EL (cell line): Measurements from ENCODE around the gene ZFYVE21.
A peak's percentile ranks its signal among the peaks of the same experiment; 100 is the strongest.

ENCODE experiments used
- DNase-seq: peaks from one replicate; pipeline ENCODE4 v3.0.0-alpha.2; 2016

Gene ZFYVE21

DNA sequence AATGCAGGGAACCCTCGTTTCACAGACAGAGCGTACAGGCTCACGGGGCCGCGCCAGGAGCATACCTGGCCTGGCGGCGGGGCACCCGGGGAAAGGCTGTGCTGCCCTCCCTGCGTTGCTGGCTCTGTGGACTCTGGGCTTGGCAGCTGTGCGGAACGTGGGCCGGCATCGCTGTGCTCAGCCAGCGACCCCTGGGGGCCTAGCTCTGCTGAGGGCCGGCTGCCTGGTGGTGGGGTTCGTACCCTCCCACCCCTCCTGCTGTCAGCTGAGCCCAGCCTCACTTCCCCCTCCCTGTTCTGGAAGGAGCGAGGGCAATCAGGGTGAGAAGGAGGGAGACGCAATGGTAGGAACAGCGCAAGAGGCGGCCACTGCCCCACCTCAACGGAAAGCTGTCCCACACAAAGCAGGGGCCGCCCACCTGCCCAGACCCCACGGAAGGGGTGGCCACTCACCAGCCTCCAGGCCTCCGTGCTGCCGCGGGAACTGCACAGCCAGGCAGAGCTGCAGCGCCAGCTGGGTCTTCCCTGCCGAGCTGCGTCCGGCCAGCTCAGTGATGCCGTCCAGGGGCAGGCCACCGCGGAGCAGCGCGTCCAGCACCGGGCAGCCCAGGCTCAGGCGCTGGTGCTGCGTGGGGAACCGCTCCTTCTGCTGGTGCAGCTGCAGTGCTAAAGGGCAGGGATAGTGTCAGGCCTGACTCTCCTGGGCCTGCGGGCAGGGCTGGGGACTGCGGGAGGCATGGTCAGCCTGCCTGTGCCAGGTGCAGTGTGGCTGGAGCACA, 8.9 kb upstream of the ZFYVE21 start:
- DNase-seq, result no peak

DNA sequence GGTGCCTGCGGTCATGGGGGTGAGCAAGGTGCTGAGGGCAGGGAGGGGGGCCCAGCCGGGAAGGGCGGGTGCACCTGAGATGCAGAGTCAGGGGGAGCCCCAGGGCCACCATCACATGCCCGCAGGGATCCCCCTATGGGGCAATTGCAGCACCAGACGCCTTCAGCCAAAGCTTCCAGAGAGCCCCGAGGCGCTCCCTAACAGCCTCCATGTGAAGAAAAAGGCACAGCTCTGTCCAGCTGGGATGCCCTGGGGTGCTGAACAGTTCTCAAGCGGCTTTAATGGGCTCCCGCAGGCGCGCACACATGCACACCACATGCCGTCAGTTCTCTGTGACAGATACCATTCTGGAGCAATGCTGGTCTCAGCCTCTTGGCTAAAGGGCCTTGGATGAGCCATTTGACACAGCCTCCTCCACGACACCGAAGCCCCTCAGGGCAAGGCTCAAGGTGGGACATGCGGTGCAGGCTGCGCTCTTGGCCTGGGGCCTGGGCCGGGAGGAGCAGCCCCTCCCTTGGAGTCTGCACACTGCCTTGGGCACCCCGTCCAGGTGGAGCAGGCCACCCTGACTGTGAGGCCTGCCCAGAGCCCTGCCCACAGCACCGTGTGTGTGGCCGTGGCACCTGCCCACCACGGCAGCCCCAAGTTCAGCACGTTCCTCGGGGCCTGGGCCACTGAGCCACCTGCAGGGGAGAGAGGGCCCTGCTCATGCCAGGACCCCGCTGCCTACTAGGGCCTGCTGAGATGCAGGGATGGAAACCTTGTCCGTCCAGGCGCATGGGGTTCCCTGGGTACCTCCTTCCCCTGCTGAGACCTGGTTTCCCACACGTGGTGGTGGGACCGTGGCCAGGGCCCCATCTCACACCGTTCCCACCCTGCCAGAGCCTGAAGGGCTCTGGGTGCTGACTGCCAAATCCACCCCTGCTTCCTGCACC, 8.0 kb upstream of the ZFYVE21 start:
- DNase-seq, result no peak

DNA sequence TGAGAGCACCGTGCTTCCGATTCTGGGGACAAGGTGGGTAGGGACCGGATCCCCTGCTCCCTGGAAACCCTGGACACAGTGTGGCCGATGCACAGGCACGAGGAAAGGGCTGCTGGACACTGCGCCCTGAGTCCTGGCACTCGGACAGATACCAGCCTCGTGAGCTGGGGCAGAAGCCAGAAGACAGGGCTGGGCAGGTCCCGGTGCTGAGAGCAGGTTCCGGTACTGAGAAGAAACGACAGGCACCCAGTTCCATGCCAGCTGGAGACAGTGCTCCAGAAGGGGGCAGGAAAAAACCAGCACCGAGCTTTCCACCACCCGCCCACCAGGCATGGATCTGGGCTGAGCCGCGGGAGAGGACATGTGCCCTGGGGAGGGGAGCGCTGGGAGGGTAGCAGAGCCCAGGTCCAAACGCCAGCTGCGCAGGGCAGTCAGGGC, 6.8 kb upstream of the ZFYVE21 start:
- no peak for DNase-seq

DNA sequence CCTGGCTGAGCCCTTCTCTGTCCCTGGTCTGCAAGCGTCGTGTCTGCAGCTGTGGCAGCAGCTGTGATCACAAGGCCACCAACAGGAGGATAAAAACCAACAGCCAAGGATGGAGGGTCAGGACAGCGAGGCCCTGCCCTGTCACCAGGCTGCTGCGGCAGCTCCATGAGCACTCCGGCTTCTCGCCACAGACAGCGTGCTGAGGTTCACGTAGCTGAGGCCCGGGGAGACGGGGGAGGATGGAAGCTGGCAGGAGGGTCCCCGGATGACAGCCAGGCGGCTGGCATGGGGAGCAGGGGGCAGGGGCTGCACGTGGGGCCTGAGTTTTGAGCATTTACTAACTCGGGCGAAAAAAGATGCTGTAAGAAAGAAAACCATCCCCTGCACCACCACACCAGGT, 5.8 kb upstream of the ZFYVE21 start:
- DNase-seq, result no peak

DNA sequence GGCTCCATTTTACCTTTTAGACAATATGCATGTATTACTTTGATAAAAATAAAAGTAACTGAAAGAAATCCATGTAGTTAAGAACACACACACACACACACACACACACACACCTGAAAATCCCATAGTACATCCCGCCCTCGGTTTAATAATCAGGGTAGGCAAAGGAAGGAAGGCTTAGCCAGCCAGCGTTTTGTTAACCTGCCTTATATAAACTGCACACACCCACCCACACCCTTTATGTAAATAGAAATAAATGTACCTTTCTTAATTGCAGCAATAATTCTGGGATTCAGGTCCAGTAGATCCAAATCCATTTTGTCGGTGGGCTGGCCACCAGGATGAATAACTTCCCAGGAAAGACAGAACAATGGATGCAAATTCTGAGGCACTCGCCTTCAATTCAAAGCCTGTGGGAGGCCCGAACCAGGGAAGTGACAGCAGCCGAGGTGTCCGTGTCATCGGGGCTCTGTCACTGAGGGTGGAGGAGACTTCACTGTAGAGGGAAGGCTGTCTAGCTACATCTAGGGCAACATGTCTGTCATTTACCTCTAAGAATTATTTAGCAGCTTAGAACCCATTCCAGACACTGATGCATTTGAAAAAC, 4.7 kb upstream of the ZFYVE21 start:
- DNase-seq, result no peak

DNA sequence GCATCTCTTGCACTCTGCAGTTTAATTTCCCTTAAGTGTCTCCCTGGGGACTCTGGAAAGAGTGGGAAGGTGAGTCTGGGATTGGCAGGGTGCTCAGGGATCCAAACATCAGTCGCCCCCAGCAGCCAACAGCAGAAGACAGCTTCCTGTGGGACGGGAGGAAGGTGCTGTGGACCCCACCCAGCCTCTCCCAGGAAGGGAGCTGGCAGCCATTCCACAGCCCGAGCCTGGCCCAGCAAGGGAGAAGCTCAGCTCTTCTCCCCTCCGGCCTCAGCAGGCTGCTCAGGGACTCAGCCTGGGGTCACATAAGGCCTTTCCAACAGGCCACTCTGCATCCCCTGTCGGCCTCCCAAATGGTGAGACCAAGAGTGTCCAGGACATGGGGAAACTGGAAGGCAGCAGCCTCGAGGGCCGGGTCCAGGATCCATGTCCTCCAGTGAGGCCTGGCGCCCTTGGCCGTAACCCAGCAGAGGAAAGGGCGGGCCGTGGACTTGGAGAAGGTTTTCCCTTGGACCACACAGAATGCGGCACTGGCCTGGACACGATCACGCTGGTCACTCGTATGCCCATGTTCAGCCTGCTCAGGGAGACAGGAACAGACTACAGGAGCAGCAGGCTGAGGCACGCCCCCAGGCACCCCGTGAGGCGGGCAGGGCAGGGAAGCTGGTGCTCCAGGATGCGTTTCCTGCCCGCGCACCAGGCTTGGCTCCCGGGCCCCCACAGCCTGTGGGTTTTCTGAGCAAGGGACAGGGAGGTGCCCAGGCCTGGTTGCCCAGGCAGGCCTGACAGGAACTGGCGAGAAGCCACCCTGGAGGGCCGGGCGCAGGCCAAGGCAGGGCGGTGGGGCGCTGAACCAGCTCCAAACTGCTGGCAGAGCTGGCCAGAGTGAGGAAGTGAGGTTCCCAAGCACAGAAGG, 3.8 kb upstream of the ZFYVE21 start:
- DNase-seq, result no peak

DNA sequence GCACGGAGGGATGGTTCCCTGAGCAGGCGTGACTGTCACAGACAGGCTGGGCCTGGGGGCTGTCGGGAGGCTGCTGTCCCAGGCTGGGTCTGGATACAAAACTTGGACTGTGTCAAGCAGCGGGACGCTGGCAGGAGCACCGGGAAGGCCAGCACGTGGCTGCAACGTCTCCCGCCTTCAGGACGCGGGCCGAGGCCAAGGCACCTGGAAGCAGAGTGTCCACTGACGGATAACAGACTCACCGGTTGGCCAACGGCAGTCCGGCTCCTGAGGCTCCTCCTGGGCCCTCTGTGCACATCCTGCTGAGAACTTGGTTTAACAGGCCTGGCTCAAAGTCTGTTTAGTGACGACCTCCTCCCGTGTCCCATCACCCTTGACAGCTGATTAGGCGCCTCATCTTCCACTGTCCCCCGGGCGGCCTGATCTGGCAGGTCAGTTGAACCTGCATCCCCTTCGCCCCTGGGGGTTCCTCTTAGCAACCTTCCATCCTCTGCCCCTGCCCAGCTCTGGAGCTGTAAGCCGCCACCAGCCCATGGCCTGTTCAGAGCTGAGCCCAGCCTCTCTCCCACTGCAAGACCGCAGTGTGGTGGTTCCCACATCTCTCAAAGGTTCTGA, 2.9 kb upstream of the ZFYVE21 start:
- no peak for DNase-seq

DNA sequence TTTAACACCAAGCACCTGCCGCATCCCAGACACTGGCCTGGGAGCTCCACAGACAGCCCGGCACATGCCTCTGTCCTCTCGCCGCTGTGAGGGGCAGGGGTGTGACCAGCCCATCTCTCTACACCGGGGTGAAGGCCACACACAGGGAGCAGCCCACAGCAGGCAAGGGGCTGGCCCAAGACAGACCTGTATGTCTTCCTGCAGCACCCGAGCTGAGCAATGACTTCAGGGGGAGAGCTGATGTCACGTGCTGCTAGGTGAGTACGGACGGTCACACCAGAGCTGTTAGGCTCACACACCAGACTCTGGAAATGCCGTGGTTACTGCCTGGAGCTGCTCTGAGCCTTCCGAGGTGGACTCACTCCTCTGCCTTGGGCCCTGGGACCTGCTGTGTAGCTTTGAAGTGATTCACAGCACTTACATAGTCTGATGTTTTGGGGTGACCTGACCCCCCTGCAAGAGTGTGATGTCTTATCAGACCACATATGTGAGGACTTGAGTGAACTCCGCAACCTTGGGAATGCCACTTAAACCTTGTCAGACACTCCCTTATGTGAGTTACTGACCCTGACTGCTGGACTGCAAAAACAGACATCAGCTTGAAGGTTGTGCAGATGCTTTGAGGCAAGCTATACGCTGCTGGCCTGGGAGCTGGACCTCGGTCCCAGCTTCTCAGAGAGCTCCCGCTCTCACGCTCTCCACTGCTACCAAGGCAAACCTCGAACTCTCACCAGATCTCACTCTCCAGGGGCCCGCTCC, 2.1 kb upstream of the ZFYVE21 start:
- no peak for DNase-seq

DNA sequence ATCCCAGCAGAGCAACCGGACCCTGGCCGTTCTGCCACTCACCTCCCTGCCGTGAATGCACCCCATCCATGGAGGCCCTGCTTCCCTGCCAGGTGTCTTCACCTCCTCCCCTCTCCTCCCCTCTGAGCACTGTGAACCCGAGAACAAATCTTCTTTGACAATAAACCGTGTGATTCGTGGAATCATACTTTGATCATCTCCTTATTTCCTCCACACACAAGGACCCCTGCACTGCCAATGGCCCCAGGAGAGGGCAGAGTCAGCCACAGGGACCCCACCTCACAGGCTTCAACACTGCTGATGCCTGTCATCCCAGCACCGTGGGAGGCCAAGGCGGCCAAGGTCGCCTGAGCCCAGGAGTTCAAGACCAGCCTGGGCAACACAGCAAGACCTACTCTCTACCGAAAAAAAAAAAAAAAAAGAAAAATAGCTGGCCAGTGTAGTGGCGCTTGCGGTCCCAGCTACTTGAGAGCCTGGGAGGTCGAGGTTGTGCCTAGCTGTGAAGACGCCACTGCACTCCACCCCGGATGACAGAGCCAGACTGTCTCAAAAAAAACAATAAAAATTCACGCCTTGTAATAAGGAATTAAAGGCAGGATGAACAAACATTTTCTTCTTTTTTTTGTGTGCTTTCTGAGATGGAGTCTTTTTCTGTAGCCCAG, 1.4 kb upstream of the ZFYVE21 start:
- no peak for DNase-seq

DNA sequence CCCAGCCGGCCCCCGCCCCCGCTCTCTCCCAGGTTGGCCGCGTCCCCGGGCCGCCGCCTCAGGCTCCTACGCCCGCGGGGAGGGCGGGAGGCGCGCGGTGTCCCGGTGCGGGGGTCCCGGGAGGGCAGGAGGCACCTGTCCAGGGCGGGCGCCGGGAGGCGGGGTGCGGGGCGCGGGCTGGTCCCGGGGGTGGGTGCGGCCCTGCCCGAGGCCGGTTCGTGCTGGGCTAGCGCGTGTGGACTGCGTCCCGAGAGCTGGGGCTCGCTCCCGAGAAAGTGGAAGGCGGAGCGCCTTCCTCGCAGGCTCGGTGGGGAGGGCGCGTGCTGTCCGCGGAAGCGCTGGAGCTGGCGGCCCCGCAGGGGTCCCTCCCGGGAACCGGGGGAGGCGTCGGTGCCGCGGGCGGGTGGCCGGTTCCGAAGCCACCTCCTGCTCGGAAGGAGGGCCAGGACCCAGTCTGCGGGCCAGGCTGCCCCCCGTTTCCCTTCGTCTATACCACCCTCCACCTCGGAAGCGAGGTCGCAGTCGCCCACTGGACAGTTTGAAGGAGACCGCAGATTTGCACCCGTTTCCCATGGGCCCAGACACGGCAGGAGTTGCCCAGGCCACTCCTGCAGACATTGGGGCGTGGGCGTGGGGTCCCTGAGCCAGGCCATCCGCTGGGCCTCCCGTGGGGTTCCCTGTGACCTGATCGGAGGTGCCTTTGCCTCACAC, 636 bp downstream of the ZFYVE21 start:
- DNase-seq, result peak; percentile 34

DNA sequence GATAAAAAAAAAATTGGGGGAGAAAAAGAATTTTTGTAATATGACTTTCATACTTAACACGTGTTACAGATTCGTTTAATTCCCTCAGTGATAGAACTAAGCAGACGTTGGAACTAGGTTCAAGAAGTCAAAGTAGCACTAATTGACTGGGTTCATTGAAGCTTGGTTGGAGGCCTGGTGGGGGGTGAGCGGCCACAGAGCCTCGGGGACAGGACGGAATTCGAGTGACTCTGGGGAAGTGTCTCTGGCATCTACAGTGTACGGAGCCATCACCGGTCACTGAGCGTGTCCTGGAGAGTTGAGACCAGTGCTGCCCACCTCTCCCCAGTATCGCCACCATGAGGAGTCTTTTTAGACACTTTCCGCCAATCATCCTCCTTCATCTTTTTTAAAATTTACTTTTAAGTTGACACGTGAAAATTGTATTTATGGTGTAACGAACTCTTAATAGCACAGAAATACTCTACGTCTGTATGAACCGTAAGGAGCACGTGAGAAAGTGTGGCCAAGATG, 1.3 kb downstream of the ZFYVE21 start:
- no peak for DNase-seq

DNA sequence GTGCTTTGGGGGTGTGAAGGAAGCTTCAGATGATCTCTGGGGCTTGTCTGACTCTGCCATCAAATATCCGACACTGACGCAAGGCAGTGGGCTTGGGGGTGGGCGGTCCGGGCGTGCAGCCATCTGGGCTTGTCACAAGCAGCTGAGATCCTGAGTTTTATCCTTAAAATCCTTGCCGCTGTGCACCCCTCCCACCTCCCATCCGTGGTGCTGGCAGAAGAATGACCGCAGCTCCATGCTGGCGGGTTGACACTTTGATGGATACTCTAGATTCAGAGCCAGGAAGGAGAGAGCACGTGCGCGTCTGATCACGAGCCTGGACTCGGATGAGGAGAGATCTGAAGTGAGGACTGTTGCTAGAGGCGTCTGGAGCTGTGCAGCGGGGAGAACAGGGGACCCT, 3.0 kb downstream of the ZFYVE21 start:
- no peak for DNase-seq

DNA sequence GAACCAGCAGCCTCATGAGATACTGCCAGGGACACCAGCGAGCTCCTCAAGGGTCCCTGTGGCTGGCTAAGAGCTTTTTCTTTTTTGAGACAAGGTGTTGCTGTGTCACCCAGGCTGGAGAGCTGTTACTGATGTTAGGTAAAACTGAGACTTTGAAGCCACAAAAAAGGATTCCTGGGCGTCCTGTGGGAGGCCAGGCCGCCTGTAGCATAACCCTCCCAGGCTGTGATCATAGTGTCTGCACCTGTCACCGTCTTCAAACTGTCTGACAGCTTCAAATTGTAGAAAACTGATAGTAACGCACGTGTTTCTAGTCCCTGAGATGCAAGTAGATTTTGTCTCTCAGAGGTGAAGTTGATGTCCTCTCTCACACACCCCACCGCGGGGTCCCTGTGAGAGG, 4.1 kb downstream of the ZFYVE21 start:
- no peak for DNase-seq

DNA sequence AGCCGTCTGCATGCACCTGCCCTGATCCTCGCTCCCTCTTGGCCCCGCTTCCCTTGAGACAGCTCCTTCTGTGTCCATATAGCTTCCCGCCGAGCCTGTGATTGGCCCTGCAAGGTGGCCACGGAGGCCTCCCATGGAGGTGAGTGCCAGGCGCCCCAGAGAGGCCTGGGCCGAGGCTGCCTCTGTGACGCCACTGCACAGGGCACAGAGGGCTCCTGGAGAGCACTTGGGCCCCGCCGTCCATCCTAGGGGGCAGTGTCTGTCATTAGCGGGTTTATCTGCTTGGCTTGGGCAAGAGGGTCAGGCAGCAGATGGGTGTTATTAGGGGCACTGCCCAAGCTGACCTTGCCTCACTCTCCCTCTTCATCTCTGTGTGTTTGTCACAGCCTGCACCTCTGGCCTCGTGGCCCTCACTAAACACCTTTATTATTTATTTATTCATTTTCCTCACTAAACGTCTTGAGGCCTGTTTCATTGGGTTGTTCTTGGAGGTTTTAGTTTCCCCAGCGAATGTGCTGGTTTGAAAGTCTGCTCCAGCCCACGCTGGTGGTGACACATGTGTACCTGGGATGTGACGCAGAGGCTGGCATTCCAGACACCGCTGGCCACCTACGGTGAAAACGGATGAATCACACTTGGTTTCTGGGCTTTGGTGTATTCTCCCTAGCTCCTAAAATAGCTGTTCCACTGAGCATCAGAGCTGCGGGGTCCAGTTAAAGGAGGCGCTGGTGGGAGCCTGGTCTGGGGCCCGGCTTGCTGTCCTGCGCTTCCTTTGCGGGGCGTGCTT, 5.9 kb downstream of the ZFYVE21 start:
- no peak for DNase-seq

DNA sequence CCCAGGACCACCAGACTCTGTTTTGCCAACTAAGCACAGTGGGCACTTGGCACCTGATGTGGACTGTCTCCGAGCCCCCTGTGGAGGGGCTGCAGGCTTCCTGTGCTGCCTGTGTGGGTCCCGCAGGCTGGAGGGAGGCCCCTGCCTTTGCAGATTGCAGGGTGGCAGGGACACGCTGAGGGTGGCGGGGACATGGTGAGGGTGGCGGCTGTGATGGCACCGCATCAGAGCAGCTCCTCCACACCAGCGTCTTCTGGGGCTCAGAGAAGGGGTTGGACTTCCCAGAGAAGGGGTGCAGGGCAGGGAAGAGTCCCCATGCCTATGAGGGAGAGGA, 8.1 kb downstream of the ZFYVE21 start:
- no peak for DNase-seq

DNA sequence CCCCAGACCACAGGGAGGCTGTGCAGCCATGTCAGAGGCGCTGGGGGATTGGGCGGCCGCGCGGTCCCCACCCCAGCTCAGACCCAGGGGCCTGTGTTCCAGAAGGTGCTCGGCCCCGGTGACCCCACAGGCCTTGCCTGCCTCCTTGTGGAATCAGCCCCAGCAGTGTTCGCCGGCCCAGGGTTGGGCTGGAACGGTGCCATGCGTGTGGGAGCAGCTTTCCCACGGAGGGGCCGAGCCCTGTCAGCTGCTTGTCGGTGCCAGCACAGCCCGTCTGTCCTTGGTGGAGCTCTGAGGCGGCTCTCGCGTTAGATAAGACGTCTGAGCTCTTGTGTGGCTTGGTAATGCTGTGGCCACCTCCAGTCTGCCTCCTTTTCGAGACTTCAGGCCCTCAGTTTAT, 8.5 kb downstream of the ZFYVE21 start:
- no peak for DNase-seq

DNA sequence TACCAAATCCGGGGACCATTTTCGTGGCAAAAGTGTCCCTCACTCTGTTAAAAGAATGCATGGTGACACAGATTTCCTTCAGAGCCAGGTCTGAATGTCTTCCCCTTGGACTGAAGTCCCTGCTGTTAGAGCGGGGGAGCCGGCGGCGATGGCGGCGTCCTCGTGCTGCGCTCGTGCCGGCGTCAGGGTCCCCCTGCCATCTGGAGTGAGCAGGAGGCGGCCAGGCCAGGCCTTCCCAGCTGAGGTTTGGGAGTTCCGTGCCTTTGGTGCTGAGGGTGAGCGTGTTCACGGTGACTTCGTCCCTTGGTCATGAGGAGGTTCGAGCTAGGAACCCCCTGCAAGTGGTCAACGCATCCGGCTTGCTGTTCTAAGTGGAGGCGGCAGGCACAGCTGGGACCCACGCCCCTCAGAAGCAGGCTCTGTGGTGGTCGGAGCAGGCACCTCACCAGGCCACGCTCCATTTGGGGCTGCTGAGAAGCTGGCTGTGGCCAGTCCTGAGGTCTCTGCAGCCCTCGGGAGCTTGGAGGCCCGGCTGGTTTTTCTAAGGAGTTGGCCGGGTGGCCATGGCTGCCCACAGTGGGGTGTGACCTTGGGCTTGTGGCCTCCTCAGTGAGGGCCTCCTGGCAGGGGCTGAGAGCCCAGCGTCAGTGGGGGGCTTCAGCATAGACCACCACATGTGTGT, 9.5 kb downstream of the ZFYVE21 start:
- no peak for DNase-seq

DNA sequence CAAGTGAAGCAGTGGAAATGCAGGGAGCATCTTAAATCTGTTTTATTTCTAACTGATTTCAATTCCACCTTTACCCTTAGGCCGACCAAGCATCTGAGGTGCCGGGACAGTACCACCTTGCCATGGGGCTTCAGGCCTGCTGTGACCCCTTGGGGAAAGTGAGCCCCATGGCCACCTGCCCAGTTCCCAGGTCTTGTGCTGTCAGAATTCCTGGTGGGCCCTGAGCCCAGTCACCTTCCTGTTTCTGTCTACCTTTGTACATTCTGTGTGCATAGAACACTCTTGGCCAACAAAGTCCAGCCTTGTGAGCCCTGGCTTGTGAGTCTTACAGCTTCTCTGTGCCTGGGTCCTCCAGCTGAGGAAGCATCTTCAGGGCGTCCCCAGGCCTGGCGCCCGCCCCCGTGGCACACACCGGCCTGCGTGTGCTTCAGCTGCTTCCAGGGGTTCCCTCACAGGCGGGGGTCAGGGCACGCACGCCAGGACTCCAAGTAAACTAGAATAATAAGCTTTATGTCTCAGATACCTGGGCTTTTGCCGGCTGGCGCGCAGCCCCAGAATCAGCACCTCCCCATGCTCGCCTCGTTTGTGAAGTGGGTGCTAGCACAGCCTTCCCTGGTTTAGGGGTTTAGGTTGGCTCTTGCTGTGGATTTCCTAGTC, 10.3 kb downstream of the ZFYVE21 start:
- no peak for DNase-seq
